Upper lobe of left lung (tissue), 4 donors: ENCODE measurements around the gene CPB2.

Source experiments
- CTCF ChIP-seq, 6 experiments: fragments of 450-650 bp in 4 of 6; fragments of 200-600 bp in 2 of 6; sonication (generic) in 2 of 6; IDR thresholded peaks; one replicate each; pipeline ENCODE4 v1.5.1; 2016 to 2019; ENCODE audit warnings: antibody characterized with exemption in 6 of 6
- EP300 ChIP-seq, 4 donors: sonication (generic); formaldehyde crosslinking; IDR thresholded peaks; one replicate each; pipeline ENCODE4 v1.5.1; 2017; ENCODE audit warnings: antibody characterized with exemption in 4 of 4, control low read depth in 2 of 4

- no peak for TF ChIP-seq CTCF (IDR thresholded peaks at IDR 0.05)
- TF ChIP-seq EP300 (IDR thresholded peaks at IDR 0.05), result no peak
These were observed 32.9 kb upstream of the CPB2 start for GRCh38 chr13:46137627-46138317.
